ENCODE results near the gene GRK3. TPM values are rescaled to one million over a fixed set of nuclear protein-coding genes. Genes with fewer than 3 reads are reported as not detected.
"Not testable (repeated sequence)": the region's sequence is repeated elsewhere in the genome, so short reads cannot be mapped to it uniquely, and the experiment has no call there.

GRK3 gene
- total RNA-seq, 2 experiments from 2014 or later = 27.6 to 29.4 TPM

DNA sequence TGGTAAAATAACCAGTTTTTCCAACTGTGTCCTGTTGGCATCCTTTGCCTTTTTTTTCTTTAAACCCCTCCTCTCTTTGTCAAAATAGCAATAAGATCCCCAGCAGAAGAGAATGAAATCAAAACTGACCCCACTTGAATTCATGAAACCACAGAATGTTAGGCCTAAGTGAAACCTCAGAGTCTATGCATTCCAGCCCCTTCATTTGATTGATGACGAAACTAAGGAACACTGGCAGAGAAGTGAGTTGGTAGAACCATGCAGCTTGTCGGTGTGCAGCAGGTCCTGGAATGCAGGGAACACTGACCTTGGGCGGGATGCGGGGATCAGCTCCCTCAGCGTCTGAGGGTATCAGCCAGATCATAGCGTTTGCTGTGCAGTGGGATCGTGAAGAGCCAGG is 57.5 kb downstream of the GRK3 start:
- Mint-ChIP-seq H3K27ac (no peak overlapping the region), H3K27me3 (no peaks in the 10 kb centered on the region), H3K4me1 (peaks cover 14% of the 10 kb centered on the region), H3K9me3 (no peaks in the 10 kb centered on the region), H3K36me3 (peaks cover 15% of the 10 kb centered on the region), H3K4me3 (no peak overlapping the region)
- no peak for DNase-seq

DNA sequence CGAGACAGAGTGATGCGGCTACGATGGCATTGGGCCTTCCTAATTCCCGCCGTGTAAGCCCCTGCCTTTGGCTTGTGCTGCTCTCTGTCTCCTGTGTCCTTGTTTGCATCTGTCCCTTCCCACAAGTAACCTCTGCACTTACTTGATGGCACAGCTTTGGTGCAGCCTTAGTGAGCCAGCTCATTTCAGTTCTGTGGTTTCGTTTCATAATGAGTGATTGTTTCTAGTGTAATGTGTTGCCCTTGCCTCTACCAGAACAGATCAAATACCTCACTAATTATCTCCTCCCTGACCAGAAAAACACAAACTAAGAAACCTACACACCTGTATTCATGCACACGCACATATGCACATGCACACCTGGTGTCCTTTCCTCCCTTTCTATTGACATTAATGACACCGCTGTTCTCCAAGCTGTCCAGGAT is 58.8 kb downstream of the GRK3 start:
- Mint-ChIP-seq H3K27me3 (no peaks in the 10 kb centered on the region), H3K36me3 (peaks cover 15% of the 10 kb centered on the region), H3K27ac (no peak overlapping the region), H3K9me3 (no peaks in the 10 kb centered on the region), H3K4me3 (no peak overlapping the region), H3K4me1 (peaks cover 14% of the 10 kb centered on the region)
- peak; percentile 10 for DNase-seq

DNA sequence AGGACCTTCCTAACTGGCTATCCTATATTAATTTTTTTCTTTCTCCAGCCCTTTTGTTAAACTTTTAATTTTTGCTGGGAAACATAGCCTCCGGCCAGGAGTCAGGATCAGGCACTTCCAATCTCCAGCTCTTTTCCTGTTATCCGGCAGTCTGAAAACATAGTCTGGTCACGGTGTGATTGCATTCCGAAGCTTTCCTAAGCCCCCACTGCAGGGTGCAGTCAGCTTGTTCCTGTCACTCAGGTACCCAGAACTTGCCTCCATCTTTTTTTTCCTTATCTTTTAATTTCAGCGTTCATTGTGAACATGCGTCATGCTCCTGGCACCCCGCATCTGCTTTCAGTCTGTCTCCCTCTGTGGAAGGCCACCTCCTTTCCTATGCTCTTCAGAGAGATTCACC is 59.4 kb downstream of the GRK3 start:
- Mint-ChIP-seq H3K36me3 (peaks cover 15% of the 10 kb centered on the region), H3K27ac (no peak overlapping the region), H3K9me3 (no peaks in the 10 kb centered on the region), H3K4me3 (no peak overlapping the region), H3K27me3 (no peaks in the 10 kb centered on the region), H3K4me1 (peaks cover 14% of the 10 kb centered on the region)
- DNase-seq = no peak

DNA sequence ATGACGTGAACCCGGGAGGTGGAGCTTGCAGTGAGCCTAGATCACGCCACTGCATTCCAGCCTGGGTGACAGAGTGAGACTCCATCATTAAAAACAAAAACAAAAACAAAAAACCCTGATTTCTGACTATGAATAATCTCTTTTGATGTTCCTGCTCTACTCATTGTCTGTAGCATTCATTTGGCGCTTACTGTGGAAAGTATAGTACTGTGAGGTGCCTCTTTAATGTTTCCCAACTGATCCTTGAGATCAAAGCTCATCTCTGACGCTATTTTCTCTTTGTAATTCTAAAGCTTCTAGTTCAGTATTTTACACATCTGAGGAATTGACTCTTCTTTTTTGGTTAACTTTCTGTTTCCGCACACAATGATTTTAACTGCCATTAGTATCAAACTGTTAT is 60.0 kb downstream of the GRK3 start:
- no peaks in the 10 kb centered on the region for H3K9me3 Mint-ChIP-seq
- no peak for DNase-seq

DNA sequence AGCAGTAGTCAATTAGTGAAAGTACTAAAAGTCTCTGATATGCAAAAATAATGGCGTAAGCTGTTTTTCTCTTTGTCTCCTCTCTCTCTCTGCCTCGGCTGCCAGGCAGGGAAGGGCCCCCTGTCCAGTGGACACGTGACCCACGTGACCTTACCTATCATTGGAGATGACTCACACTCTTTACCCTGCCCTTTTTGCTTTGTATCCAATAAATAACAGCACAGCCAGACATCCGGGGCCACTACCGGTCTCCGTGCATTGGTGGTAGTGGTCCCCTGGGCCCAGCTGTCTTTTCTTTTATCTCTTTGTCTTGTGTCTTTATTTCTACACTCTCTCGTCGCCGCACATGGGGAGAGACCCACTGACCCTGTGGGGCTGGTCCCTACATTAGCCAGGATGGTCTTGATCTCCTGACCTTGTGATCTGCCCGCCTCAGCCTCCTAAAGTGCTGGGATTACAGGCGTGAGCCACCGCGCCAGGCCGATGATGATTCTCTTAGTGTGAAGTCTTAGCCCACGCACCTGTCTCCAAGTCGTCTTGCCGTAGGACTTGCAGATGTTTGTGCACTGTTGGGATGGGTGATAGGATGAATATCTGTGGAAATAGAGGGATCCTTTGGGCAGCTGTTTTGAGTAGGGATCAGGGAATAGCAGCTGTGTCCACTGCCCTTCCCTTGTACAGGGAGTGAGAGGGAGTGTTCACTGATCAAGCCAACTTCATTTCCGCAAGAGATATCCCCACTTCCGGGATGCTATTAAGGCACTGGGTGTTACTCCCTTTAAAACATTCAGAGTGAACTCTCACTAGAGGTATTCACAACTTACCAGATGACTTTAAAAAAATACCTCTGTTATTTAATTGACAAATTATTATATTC is 61.5 kb downstream of the GRK3 start:
- not testable (repeated sequence) for DNase-seq, H3K9me3 Mint-ChIP-seq, H3K27ac Mint-ChIP-seq, H3K27me3 Mint-ChIP-seq, H3K4me3 Mint-ChIP-seq
- Mint-ChIP-seq H3K36me3 (peaks cover 15% of the 10 kb centered on the region), H3K4me1 (peaks cover 14% of the 10 kb centered on the region)

More for the DNA sequence above, 60.0 kb downstream of the GRK3 start:
- Mint-ChIP-seq H3K36me3 (peaks cover 15% of the 10 kb centered on the region), H3K4me1 (peaks cover 14% of the 10 kb centered on the region), H3K27me3 (no peaks in the 10 kb centered on the region), H3K4me3 (no peak overlapping the region), H3K27ac (no peak overlapping the region)

DNA sequence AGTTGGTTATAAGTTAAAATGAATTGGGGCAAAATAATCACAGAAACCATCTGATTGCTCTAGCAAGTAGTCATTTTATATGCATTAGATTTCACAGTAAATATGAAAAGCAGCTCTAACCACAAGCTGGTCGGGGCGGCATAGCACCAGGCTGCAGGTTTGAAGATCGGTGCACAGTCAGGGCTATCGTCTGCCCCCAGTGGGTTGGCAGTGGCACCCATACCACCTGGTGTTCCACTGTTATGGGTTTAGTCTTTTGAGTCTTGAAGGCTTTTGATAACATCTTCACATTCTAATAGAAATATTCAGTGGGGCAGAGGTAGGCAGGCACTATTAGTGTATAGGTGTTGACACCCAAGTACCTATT is 62.1 kb downstream of the GRK3 start:
- H3K36me3 Mint-ChIP-seq = peaks cover 15% of the 10 kb centered on the region
- no peaks in the 10 kb centered on the region for H3K9me3 Mint-ChIP-seq
- H3K4me1 Mint-ChIP-seq = peaks cover 14% of the 10 kb centered on the region
- H3K27ac Mint-ChIP-seq = no peak overlapping the region
- H3K4me3 Mint-ChIP-seq = no peak overlapping the region
- no peak for DNase-seq
- H3K27me3 Mint-ChIP-seq = no peaks in the 10 kb centered on the region

DNA sequence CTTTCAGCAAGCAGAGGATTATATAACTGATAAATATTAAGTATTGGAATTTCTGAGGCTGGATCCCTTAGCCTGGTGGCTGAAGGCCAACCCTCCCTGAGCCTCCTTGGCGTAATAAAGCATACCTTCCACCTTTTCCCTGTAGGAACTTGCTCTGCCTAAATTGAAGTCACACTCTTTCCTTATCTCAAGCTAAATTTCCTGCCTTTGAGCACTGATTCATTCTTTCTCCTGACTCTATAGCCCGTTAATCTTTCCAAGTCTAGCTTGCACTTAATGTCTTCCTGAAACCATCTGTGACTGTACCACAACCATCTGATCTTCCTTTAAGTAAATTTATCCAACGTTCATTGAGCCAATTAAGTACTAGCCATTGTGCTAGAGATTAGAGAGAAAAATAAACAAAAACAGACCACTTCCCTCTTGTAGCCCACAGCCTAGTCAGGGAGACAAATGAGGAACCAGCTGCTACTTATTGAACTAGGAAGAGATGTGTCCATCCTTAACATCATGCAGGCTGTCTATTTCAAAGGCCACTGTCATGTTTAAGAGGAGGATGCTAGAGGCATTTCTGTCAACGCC is 62.9 kb downstream of the GRK3 start:
- H3K27me3 Mint-ChIP-seq = no peaks in the 10 kb centered on the region
- peaks cover 11% of the 10 kb centered on the region for H3K4me1 Mint-ChIP-seq
- DNase-seq = no peak
- H3K4me3 Mint-ChIP-seq = no peak overlapping the region
- H3K36me3 Mint-ChIP-seq = peaks cover 15% of the 10 kb centered on the region
- no peaks in the 10 kb centered on the region for H3K9me3 Mint-ChIP-seq
- H3K27ac Mint-ChIP-seq = no peak overlapping the region

DNA sequence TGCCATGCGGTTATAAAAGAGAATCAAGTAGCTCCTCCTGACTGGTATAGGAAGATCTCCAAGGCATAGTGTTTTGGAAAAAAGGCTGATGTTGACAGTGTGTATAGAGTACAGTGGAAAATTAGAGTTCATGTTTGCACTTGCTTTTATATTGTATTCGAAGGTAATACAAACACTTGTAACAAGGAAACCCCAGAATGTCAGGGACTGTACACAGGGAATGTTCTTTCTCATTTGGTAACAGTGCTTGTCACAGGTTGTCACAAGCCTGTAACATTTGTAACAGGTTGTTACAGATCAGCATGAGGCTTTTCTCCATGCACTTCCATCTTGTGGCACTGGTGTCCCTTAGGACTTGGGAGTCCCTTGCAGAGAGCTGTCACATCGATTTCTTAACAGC is 64.0 kb downstream of the GRK3 start:
- no peak overlapping the region for H3K4me3 Mint-ChIP-seq
- H3K4me1 Mint-ChIP-seq = peaks cover 4% of the 10 kb centered on the region
- H3K27ac Mint-ChIP-seq = no peak overlapping the region
- DNase-seq = no peak
- no peaks in the 10 kb centered on the region for H3K9me3 Mint-ChIP-seq
- H3K27me3 Mint-ChIP-seq = no peaks in the 10 kb centered on the region
- H3K36me3 Mint-ChIP-seq = peaks cover 12% of the 10 kb centered on the region

DNA sequence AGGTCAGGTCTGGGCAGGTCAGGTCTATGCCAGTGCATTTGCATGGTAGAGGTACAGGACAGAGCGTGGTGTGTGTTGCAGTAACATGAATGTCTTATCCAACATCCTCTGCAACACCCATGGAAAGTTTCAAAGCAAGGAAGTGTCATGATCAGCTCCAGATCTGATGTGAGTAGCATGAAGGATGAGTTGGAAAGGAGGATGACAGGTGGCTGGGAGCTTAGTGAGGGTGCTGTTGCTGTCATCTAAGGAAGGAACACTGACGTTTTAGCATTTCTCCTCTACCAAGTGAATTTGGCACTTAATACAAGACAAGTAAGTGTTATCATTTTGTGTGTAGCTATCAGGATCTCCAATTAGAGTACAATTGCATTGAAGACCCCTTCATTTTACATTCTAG is 65.1 kb downstream of the GRK3 start:
- Mint-ChIP-seq H3K4me3 (no peak overlapping the region), H3K9me3 (no peaks in the 10 kb centered on the region), H3K4me1 (peaks cover under 1% of the 10 kb centered on the region), H3K36me3 (peaks cover 5% of the 10 kb centered on the region), H3K27me3 (no peaks in the 10 kb centered on the region), H3K27ac (no peak overlapping the region)
- no peak for DNase-seq

DNA sequence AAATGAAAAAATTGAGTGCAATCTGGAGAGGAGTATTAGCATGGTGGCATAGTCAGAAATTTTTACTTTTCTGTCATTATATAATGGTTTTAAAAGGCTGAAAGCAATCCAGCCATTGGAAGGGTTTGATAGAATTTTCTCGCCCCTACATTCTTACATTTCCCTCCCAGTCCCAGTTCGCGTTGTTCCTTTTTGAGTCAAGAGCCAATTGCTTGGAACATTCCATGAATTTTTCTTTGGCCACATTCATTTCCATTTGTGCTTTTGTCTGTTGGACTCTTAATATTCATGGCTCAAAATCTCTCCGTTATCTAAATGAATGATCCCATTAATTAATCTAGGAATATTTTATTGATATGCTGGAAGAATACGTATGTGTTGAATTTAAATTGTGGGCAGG is 66.0 kb downstream of the GRK3 start:
- no peak for DNase-seq
- no peak overlapping the region for H3K27ac Mint-ChIP-seq
- H3K9me3 Mint-ChIP-seq = no peaks in the 10 kb centered on the region
- H3K36me3 Mint-ChIP-seq = peaks cover 4% of the 10 kb centered on the region
- H3K4me1 Mint-ChIP-seq = no peaks in the 10 kb centered on the region
- no peak overlapping the region for H3K4me3 Mint-ChIP-seq
- H3K27me3 Mint-ChIP-seq = no peaks in the 10 kb centered on the region

DNA sequence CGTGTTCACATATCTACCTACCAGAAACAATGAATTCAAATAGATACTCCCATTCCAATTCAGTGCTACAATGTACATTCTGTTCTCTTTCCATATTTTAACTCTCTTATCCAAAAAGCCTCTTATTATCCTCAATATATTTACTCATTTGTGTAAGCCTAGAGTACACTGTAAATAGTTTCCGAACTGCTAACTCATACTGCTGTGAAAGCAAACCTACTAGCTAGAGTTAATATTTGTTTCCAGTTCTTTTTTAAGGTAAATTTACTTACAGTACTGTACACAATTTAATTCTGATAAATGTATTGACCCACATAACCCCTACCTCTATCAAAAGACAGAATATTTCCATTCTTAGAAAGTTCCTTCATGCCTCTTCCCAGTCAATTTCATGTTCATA is 71.8 kb downstream of the GRK3 start:
- Mint-ChIP-seq H3K27ac (no peak overlapping the region), H3K9me3 (peaks cover 3% of the 10 kb centered on the region), H3K27me3 (no peaks in the 10 kb centered on the region), H3K4me3 (no peak overlapping the region), H3K36me3 (peaks cover 18% of the 10 kb centered on the region), H3K4me1 (peaks cover under 1% of the 10 kb centered on the region)
- no peak for DNase-seq

DNA sequence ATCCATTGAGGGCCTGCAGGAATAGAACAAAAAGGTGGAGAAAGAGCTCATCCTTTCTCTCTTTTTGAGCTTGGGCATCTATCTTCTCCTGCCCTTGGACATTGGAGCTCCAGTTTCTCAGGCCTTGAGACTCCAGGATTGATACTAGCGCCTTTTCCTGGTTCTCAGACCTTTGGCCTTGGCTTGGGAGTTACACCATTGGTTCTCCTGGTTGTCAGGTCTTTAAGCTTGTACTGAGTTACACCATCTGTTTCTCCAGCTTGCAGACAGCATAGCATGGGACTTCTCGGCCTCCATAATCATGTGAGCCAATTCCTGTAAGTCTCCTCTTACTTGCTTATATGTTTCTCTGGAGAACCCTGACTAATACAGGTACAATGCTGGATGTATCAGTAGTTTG is 72.6 kb downstream of the GRK3 start:
- peaks cover 4% of the 10 kb centered on the region for H3K4me1 Mint-ChIP-seq
- no peak overlapping the region for H3K4me3 Mint-ChIP-seq
- DNase-seq = no peak
- H3K27ac Mint-ChIP-seq = no peak overlapping the region
- peaks cover 3% of the 10 kb centered on the region for H3K9me3 Mint-ChIP-seq
- H3K36me3 Mint-ChIP-seq = peaks cover 25% of the 10 kb centered on the region
- no peaks in the 10 kb centered on the region for H3K27me3 Mint-ChIP-seq

DNA sequence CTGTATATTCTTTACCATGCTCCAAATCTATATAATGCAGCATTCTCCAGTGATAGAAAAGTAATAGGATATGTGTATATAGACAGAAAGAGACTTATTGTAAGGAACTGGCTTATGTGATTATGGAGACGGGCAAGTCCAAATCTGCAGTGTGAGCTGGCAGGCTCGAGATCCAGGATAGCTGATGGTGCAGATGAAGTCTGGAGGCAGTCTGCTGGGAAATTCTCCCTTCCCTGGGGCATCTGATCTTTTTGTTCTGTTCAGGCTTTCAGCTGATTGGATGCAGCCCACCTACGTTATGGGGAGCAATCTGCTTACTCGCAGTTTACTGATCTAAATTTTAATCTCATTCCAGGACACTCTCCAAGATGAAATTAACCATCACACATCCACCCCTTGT is 73.2 kb downstream of the GRK3 start:
- Mint-ChIP-seq H3K36me3 (peaks cover 29% of the 10 kb centered on the region), H3K27ac (no peak overlapping the region), H3K9me3 (peaks cover 3% of the 10 kb centered on the region), H3K4me3 (no peak overlapping the region), H3K4me1 (peaks cover 4% of the 10 kb centered on the region), H3K27me3 (no peaks in the 10 kb centered on the region)
- no peak for DNase-seq

DNA sequence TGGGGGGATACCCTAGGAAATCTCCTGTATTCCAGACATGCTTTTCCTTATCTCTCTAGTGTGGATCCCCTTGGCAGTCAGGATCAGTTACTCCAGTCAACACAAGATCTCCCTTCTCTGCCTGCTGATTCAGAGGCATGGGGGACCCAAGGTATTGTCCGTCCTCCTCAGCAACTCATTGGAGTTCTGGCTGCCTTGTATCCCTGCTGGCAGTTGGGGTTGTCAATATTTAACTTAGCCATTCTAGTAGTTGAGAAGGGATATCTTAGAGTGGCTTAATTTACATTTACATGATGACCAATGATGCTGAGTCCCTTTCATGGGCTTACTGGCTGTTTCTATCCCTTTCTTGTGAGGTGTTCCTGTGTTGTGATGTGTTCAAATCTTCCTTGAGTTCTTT is 74.2 kb downstream of the GRK3 start:
- no peaks in the 10 kb centered on the region for H3K27me3 Mint-ChIP-seq
- peaks cover 32% of the 10 kb centered on the region for H3K36me3 Mint-ChIP-seq
- H3K27ac Mint-ChIP-seq = no peak overlapping the region
- DNase-seq = no peak
- peaks cover 3% of the 10 kb centered on the region for H3K9me3 Mint-ChIP-seq
- H3K4me3 Mint-ChIP-seq = no peak overlapping the region
- peaks cover 4% of the 10 kb centered on the region for H3K4me1 Mint-ChIP-seq

DNA sequence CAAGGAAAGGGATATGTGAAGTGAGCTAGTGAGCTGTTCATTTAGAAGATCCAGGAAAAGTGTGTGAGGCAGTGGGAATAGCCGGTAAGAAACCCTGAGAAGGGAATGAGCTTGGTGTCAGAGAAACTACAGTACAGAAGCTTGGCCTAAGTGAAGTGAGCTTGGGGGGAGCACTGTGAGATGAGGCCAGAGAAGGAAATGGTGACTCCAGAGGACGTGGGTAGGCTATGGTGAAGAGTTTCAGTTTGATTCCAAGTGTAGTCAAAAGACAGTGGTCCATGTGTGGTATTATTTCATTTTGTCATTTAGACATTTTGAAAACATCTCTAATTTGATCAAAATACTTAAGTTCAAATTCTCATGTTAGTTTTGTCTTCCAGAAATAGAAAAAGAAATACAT is 77.2 kb downstream of the GRK3 start:
- DNase-seq = no peak
- H3K27me3 Mint-ChIP-seq = no peaks in the 10 kb centered on the region
- H3K9me3 Mint-ChIP-seq = peaks cover 3% of the 10 kb centered on the region
- peaks cover 40% of the 10 kb centered on the region for H3K36me3 Mint-ChIP-seq
- no peak overlapping the region for H3K4me3 Mint-ChIP-seq
- H3K4me1 Mint-ChIP-seq = peaks cover 19% of the 10 kb centered on the region
- H3K27ac Mint-ChIP-seq = no peak overlapping the region

Data from activated naive CD8-positive, alpha-beta T cell treated with anti-CD3 and anti-CD28 coated beads for 36 hours (primary cell).